ENCODE results near the gene SNAPC2. TPM values are rescaled to one million over a fixed set of nuclear protein-coding genes. Genes with fewer than 3 reads are reported as not detected.

The SNAPC2 gene
- total RNA-seq, 4 donors from 2014 or later: 6.4 to 13.0 (median 9.4) TPM

DNA sequence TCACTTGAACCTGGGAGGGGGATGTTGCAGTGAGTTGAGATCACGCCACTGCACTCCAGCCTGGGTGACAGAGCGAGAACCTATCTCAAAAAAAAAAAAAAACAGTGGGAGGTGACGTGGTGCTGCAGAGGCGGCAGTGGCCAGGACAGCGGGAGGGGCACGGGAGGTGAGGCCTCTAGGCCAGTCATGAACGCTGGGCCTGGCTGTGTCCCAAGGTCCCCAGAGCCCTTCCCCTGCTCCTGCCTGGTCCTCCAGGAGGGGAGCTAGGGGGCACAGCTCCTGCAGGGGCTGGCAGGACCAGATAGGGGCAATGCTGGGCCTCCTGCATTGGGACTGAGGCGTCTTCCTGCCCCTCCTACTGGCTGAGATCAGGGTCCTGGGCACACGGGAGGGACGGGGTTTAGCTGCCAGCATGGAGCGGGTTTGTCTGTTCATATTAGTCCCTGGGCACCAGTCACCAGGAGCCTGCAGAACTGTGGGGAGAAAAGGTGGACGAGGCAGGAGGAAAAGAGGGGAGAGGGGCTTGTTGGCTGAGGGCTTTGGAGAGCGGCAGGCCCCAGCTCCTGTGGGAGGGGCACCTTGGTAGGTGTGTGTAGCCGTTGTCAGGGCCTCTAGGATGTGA lies 11.9 kb upstream of the SNAPC2 start:
- TF ChIP-seq, protein P1, sequence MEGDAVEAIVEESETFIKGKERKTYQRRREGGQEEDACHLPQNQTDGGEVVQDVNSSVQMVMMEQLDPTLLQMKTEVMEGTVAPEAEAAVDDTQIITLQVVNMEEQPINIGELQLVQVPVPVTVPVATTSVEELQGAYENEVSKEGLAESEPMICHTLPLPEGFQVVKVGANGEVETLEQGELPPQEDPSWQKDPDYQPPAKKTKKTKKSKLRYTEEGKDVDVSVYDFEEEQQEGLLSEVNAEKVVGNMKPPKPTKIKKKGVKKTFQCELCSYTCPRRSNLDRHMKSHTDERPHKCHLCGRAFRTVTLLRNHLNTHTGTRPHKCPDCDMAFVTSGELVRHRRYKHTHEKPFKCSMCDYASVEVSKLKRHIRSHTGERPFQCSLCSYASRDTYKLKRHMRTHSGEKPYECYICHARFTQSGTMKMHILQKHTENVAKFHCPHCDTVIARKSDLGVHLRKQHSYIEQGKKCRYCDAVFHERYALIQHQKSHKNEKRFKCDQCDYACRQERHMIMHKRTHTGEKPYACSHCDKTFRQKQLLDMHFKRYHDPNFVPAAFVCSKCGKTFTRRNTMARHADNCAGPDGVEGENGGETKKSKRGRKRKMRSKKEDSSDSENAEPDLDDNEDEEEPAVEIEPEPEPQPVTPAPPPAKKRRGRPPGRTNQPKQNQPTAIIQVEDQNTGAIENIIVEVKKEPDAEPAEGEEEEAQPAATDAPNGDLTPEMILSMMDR (IDR thresholded peaks at IDR 0.05; ENCODE audit: low read depth): no peak

DNA sequence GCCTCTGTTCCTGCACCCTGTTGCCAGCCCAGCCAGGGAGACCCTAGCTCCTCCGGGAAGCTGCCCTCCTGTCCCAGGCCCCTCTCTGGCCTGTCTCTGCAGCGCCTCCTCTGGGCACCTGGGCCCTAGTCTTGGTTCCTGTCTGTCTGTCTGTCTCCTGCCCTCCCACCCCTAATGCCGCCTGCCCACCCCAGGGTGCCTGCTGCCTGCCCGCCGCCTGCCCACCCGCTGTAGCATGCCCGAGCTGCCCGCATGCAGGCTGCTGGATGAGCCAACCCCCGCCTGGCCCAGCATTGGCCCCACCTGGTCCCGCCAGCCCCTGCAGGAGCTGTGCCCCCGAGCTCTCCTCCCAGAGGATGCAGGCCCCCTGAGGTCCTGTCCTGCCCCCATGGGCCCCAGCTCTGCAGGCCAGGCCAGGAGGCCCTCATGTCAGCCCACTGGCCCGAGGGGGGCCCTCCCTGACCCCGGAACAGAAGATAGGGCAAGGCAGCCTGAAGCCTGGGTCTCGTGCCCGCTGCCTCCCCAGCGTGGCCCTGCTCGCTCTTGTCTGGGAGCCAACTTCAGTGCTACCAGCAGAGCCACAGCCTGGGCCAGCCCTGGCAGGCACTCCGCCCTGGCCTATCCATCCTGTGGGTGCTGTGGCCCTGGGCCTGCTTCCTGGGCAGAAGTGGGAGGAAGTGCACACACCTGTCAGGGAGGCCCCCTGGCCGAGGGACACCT lies 11.2 kb upstream of the SNAPC2 start:
- TF ChIP-seq, protein P1 (IDR thresholded peaks at IDR 0.05; ENCODE audit: low read depth): no peak

DNA sequence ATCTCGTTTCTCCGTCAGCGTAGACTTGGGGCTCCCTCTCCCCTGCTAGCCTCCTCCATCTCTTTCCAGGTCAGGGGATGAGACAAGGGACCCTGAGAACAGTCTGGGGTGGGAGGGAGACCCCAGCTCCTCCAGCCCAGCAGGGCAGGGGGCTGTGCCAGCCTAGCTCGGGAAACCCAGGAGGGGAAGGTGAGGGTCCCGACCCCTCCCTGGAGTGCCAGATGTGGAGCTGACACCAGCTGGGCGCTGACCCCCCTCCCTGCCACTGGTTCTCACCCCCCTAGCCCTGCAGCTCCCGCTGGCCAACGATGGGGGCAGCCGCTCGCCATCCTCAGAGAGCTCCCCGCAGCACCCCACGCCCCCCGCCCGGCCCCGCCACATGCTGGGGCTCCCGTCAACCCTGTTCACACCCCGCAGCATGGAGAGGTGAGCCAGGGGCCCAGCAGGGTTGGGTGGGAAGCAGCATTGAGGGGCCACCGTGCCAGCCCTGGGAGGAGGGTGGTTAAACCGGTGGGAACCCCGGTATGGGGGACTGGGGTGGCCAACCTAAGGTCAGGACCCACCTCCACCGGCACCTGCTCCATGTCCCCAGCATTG lies 10.6 kb upstream of the SNAPC2 start:
- TF ChIP-seq, protein P1 (IDR thresholded peaks at IDR 0.05; ENCODE audit: low read depth): no peak

DNA sequence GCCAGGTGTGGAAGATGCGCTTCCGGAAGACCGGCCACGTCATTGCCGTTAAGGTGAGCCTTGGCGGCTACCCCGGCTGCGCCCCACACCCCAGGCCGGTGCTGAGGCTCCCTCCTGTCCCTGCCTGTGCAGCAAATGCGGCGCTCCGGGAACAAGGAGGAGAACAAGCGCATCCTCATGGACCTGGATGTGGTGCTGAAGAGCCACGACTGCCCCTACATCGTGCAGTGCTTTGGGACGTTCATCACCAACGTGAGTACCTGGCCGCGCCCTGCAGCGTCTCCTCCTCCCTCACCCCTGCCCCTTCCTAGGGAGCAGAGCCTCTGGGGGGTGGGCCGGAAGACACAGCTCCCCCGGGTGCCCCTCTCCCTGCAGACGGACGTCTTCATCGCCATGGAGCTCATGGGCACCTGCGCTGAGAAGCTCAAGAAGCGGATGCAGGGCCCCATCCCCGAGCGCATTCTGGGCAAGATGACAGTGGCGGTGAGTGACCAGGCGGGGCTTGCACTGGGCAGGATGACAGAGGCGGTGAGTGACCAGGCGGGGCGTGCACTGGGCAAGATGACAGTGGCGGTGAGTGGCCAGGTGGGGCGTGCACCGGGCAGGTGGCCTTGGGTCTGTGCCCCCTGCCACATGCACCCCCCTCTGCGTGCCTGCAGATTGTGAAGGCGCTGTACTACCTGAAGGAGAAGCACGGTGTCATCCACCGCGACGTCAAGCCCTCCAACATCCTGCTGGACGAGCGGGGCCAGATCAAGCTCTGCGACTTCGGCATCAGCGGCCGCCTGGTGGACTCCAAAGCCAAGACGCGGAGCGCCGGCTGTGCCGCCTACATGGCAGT lies 9.6 kb upstream of the SNAPC2 start:
- TF ChIP-seq, protein P1 (IDR thresholded peaks at IDR 0.05; ENCODE audit: low read depth): no peak

DNA sequence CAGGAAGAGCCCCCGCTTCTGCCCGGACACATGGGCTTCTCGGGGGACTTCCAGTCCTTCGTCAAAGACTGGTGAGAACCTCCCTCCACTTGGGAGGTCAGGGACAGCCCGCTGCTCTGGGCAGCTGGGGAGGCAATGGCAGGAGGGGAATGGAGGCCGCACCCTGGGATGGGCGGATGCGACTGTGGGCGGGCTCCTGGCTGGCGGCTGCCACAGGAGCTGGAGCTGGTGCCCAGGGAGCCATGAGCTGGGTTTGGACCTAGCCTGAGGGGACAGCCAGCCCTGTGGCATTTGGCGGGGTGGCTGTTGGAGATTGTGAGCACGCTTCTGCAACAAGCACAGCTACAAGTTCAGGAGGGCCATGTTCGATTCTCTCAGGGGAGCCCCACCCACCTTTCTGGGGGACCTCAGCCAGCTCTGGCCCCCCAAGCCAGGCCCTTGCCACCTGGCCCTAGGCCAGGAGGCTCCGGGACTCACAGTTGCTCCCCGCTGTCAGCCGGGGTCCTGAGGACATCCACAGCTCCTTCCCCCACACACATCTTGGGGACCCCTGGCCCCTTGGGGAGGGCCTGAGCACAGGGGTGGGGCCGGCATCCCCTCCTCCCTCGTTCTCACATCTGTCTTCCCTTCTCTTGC lies 8.5 kb upstream of the SNAPC2 start:
- TF ChIP-seq, protein P1 (IDR thresholded peaks at IDR 0.05; ENCODE audit: low read depth): no peak

DNA sequence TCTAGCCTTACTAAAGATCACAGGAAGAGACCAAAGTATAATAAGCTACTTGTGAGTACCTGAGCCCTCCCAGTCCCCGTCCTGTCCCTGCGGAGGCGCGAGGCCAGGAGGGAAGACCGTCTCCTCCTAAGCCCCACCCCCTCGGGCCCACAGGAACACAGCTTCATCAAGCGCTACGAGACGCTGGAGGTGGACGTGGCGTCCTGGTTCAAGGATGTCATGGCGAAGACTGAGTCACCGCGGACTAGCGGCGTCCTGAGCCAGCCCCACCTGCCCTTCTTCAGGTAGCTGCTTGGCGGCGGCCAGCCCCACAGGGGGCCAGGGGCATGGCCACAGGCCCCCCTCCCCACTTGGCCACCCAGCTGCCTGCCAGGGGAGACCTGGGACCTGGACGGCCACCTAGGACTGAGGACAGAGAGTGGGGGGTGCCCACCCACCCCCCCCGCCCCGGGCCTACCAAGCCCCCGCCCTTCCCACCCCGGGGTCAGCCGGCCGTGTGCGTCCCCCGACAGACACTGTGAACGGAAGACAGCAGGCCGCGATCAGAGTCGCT lies 7.9 kb upstream of the SNAPC2 start:
- TF ChIP-seq, protein P1 (IDR thresholded peaks at IDR 0.05; ENCODE audit: low read depth): no peak

Data from subcutaneous adipose tissue (tissue), 4 donors.